NCI-H1694 treated with DMSO at 0.1 percent for 48 hours (cell line): ENCODE results near the gene TLCD1.

Experiments used
- DNase-seq: peaks from one replicate; lab custom pipeline; 2025; lab: John Stamatoyannopoulos, UW

The TLCD1 gene

DNA sequence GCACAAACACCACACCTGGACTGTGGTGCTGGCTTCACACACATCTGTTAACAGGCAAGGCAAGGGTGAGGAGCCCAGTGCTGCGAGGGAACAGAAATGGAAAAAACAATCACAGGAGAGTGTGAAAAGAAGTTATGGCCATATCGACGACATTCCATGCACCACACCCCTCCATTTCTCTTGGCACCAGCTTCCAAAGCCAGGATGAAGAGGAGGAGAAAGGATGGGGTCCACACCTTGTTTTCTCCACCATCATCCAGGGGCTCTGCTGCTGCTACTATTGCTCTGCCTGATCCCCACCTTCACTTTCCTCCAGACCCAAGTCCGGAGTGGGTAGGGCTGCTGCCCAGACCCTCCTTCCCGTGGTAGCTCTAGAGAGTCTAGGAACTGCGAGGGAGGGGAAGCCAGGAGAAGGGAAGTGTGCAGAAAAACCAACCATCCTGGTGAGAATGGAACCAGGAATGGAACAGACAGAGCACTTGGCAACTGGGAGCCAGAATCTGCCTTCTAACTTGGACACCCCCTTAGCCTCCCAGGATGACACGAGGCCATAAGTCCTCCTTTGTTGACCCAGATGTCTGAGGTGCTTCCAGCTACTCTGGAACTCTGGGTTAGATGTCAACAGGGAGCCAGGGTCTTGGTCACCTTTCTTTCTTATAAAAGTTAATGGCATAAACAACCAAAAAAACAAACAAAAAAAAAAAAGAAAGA, 13.2 kb downstream of the TLCD1 start:
- DNase-seq, result no peak

DNA sequence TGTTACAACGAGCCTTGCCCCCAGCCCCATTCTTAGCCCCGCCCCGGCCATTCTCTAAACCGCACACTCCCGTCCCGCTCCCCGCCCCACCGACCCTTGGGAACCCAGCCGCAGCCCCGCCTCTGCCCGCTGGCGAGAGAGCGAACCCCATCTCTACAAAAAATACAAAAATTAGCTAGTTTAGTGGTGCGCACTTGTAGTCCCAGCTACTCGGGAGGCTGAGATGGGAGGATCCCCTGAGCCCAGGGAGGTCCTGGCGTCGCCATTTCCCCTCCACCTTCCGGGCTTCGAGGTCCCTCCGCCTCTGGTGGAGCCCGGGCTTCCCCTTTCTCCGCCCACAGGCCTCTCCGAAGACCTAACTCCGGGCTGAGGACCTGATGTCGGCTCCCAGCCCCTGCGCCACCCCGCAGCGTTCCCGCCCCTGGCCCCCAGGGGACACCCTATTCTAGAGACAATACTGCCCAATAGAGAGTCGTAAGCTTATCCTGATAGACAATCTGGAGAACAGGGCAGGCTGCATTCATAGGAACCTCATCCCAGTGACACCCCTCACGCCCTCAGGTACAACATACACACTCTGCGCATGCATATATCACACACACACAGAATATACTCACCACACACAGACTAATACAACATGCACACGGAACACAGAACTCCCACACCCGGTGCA, 13.9 kb downstream of the TLCD1 start:
- DNase-seq, result no peak

DNA sequence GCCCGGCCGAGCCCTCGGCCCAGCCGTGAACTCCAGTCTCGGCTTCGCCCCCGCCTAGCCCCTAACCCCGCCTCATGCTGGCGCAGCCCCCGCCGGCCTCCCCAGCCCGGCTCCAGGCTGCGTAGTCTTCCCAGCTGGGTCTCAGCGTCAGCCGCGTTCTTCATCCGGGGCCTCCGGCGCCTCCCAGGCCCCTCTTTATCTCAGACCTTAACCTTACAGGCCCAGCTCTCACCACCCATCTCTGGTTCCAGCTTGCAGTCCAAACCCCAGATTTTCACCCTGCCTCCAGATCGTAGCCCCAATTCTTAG, 14.4 kb downstream of the TLCD1 start, which contains the start of gene PROCA1:
TSS of gene PROCA1 (minus strand) at position 166 of the 309 bp plus-strand sequence. CDS start 228 bp downstream, outside the sequence.
- DNase-seq, result no peak

- peak; percentile 89 for DNase-seq
Observed at GRCh38 chr17:28710861-28711722, 14.9 kb downstream of the TLCD1 start.

DNA sequence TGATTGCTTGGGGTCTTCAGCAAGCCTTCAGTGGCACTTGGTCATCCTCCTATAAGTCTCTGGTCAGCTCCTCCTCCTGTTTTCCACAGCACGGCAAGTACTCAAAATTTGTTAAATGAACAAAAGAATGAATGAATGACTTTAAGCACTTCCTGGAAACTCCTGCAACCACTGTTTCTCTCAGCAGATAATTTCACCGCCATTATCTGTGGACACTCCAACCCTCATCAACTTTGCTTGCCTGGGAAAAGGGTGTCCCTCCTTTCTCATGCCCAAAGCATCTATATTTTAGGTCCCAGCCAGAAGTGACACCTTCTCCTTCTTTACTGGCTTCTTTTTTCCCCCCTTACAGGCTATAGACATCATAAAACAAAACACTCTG, 18.7 kb downstream of the TLCD1 start:
- DNase-seq, result no peak

- DNase-seq, result no peak
Observed at GRCh38 chr17:28706471-28707338, 19.3 kb downstream of the TLCD1 start.

DNA sequence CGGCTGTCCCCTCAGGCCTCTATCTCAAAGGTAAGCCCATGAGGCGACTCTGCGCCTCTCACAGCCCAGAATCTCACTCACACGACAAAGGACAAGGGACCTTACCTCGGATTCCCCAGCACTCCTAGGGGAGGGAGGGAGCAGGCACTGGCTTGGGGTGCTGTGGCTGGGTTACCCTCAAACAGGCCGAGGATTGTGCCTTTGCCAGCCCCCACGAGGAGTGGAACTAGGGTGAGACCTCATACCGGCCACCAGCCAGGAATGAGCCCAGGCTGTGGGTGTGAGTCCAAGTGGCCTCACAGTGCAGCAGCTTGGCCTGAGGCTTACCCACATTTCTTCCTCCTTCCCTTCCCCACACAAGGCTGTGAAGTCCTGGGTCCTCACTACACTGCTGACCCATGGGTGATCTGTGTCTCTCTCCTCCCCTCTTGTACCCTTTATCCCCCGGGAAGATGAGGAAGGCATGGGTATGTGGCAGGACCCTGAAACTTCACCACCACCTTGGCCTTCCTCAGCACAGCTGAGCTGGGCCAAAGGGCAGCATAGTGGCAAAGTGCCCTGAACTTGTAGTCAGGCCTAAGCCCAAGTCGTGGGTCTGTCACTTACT, 20.2 kb downstream of the TLCD1 start:
- no peak for DNase-seq

DNA sequence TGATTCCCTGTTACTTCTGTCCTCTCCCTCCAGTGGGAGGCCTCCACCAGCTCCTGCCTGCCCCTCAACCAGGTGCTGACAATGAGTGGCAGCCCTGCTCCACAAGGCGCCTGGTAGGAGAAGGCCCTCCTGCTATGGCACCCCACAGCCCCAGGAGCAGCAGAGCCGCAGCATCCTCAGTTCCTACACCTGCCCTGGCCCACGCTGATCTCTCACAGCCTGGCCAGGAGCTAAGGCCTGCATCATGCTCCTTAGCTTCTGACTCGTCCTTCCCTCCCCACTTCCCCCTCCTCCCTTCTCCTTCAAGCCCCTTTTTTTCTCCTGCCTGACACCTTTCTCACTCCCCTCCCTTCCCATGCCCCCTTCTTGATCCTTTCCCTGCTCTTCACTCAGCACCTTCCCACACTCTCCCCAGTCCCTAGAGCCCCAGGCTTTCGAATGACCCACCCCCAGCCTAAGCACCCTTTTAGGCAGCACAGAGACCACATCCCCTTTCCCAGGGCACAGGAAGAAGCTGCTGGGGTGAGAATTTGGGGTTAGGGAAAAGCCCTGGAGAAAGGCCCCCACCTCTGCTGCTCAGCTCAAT, 20.9 kb downstream of the TLCD1 start:
- DNase-seq, result no peak

GRCh38 chr17:28704219-28704858, 21.7 kb downstream of the TLCD1 start:
- DNase-seq, result no peak

GRCh38 chr17:28703552-28704218, 22.3 kb downstream of the TLCD1 start:
- DNase-seq, result no peak

- DNase-seq, result no peak
Observed at GRCh38 chr17:28702752-28703150, 23.3 kb downstream of the TLCD1 start.

DNA sequence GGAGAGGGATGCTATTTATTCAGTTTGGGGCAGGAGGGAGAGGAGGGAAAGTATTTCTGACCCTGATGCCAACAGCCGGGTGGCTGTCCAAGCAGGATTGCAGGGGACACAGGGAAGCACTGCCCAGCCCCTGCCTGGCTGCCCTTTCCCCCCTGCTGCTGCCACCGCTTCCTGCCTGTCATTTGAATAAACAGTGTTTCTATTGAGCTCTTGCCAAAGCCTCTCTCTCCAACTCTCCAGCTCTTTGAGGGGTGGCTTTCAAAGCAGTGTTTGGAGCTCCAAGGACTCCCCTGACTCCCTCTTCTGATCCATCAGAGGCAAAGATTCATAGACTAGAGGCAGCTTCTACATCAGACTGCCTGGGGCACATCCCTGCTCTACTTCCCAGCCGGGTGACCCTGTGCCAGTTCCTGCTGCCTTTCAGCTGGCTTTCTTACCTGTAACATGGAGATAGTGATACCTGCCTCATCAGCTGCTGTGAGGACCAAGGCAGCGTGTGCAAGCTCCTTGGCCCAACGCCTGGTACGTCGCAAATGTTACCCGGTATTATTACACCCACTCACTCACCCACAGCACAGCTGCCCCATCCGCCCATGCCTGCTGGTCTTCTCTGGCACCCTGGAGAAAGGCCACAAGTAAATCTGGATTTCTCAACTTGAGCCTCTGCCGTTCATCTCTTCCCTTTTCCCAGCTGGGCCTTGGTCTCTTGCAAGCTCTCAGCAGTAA, 23.8 kb downstream of the TLCD1 start:
- no peak for DNase-seq

DNA sequence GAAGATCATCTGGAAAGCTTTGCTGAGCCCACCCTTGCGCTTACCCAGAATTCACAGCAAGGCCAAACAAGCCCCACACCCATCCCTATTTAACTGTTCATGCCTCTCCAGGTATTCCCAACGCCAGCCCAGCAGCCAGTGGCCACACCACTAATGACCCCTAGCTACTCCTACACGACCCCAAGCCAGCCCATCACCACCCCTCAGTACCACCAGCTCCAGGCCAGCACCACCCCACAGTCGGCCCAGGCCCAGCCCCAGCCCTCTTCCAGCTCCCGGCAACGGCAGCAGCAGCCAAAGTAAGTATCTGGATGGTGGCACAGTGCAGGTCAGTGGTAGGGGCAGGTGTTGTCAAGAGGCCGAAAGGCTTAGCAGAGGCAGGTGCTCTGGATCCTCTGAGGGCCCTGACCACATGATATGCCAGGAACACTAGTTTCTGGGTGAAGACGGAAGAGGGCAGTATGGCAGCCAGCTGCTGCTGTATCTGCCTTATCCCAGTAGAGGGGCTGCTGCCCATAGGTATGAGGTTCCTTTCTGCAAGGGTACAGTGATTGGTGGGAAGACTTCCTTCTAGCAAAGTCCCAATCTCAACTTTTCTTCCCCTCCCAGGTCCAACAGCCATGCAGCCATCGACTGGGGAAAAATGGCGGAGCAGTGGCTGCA, 25.1 kb downstream of the TLCD1 start:
- no peak for DNase-seq

- DNase-seq, result no peak
Observed at GRCh38 chr17:28700278-28700677, 25.8 kb downstream of the TLCD1 start.

GRCh38 chr17:28698253-28698941, 27.6 kb downstream of the TLCD1 start:
- DNase-seq, result no peak

DNA sequence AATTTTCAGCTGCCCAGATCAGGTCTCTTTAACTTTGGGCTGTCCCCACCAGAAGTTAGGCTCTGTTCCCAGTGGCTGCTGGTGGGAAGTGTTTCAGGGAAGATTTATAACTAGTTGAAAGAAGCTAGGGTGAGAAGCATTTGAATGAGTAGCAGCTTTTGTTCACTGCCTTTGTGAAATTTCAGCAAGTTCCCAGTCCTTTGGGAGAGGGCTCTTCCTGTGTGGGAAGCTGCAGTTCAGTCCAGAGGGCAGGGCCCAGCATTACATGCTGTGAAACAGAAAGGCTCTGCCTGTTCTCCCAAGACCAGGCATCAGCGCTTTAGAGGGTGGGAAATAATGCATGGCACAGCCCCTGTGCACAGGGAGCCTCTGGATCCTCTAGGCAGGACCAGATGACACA, 32.2 kb downstream of the TLCD1 start:
- no peak for DNase-seq

DNA sequence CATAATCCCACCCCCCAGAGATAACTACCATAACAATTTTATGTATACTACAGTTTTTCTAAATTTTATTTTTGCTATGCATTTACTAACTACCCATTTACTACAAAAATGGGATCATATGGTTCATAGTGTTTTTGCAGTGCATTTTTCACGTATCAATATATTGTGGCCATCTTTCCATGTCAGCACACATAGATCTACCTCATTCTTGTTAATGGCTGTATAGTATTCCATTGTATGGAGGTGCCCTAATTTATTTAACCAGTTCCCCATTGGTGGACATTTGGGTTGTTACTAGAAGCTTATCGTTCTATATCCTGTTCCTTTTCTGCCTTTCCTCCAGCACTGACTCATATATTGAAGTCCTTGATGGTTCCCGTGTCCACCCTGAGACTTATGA, 37.0 kb downstream of the TLCD1 start:
- no peak for DNase-seq

- DNase-seq, result no peak
Observed at GRCh38 chr17:28688481-28688880, 37.6 kb downstream of the TLCD1 start.
